Upper lobe of left lung (tissue), 6 donors: ENCODE results near the gene GIMD1. TPM values are rescaled to one million over a fixed set of nuclear protein-coding genes. Genes with fewer than 3 reads are reported as not detected.

Experiments used
- ATAC-seq, 2 donors: fragments of 200-7000 bp; cut with Tn5 transposase; one replicate each; pipeline ENCODE4 v1.9.1; 2022; ENCODE audit warnings: mild to moderate bottlenecking in 2 of 2, moderate library complexity in 2 of 2; ENCODE audit not compliant: low FRiP score in 2 of 2
- DNase-seq, 2 donors: peaks; one replicate each; pipeline ENCODE4 v3.0.0-alpha.2; 2019 to 2020
- H3K27ac ChIP-seq, 4 donors: fragments of 200-600 bp; sonication (generic); one replicate each; pipeline ENCODE4 v1.5.1; 2016 to 2019
- H3K27me3 ChIP-seq, 4 donors: fragments of 200-600 bp; sonication (generic); one replicate each; pipeline ENCODE4 v1.5.1; 2017 to 2019
- H3K36me3 ChIP-seq, 4 donors: fragments of 200-600 bp; sonication (generic); one replicate each; pipeline ENCODE4 v1.5.1; 2016 to 2019
- H3K4me1 ChIP-seq, 4 donors: fragments of 200-600 bp; sonication (generic); one replicate each; pipeline ENCODE4 v1.5.1; 2018 to 2019
- H3K4me3 ChIP-seq, 4 donors: fragments of 200-600 bp; sonication (generic); one replicate each; pipeline ENCODE4 v1.5.1; 2017 to 2019; ENCODE audit warnings: mild to moderate bottlenecking in 2 of 4, moderate library complexity in 1 of 4
- H3K9me3 ChIP-seq, 4 donors: fragments of 200-600 bp; sonication (generic); one replicate each; pipeline ENCODE4 v1.5.1; 2018 to 2019
- EP300 ChIP-seq, 4 donors: sonication (generic); formaldehyde crosslinking; IDR thresholded peaks; one replicate each; pipeline ENCODE4 v1.5.1; 2017; ENCODE audit warnings: antibody characterized with exemption in 4 of 4, control low read depth in 2 of 4
- POLR2A ChIP-seq, 4 donors: fragments of 450-650 bp; IDR thresholded peaks; one replicate each; pipeline ENCODE4 v1.5.1; 2016 to 2017; ENCODE audit warnings: antibody characterized with exemption in 4 of 4, mild to moderate bottlenecking in 2 of 4
- POLR2AphosphoS5 ChIP-seq, 2 donors: sonication (generic); formaldehyde crosslinking; IDR thresholded peaks; one replicate each; pipeline ENCODE4 v1.5.1; 2017; ENCODE audit warnings: antibody characterized with exemption in 2 of 2
- WGBS, 2 donors: methylation state at CpG; one replicate each; pipeline ENCODE4 v1.1.5; 2017 to 2018; 5-methylcytosine and 5-hydroxymethylcytosine counted together
- total RNA-seq, 6 donors: library from RNA; depleted of rRNA in 4 of 6; stranded (reverse); fragments of >200 nt in 4 of 6; gene quantifications; one replicate each; pipeline versions ENCODE4 v1.1.0 to v1.2.1, GENCODE V29; 2016 to 2021
- TF ChIP-seq, protein P1 (sequence below), 6 experiments: fragments of 450-650 bp in 4 of 6; fragments of 200-600 bp in 2 of 6; sonication (generic) in 2 of 6; IDR thresholded peaks; one replicate each; pipeline ENCODE4 v1.5.1; 2016 to 2019; ENCODE audit warnings: antibody characterized with exemption in 6 of 6
- donor health status: DM: no; HTN: no; CAD: no; lungs with moderate emphysema.
- donor health status: DM: no; HTN: yes; CAD: no; lungs with severe emphysema.

The GIMD1 gene
- total RNA-seq, 6 donors from 2014 or later, result not detected

DNA sequence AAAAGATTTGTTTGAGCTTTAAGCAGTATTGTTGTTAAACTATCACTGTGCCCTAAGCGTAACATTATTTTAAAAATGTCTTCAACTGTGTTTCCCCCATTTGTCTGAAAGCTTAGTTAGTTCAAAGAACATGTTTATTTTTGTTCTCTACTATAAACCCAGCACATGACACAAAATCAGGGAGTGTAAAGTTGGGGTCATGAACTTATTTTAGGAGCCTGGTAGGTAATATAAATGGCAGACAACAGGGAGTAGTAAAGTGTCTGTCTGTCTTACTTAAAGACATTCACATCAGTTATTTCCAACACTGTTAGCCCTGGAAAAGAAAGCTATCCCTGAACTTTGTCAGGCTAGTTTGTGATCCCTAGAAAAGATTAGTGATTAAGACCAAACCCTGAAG is 48.3 kb downstream of the GIMD1 start:
- TF ChIP-seq, protein P1, sequence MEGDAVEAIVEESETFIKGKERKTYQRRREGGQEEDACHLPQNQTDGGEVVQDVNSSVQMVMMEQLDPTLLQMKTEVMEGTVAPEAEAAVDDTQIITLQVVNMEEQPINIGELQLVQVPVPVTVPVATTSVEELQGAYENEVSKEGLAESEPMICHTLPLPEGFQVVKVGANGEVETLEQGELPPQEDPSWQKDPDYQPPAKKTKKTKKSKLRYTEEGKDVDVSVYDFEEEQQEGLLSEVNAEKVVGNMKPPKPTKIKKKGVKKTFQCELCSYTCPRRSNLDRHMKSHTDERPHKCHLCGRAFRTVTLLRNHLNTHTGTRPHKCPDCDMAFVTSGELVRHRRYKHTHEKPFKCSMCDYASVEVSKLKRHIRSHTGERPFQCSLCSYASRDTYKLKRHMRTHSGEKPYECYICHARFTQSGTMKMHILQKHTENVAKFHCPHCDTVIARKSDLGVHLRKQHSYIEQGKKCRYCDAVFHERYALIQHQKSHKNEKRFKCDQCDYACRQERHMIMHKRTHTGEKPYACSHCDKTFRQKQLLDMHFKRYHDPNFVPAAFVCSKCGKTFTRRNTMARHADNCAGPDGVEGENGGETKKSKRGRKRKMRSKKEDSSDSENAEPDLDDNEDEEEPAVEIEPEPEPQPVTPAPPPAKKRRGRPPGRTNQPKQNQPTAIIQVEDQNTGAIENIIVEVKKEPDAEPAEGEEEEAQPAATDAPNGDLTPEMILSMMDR (IDR thresholded peaks at IDR 0.05), result no peak
- TF ChIP-seq POLR2A (IDR thresholded peaks at IDR 0.05) (no peak), EP300 (IDR thresholded peaks at IDR 0.05) (no peak), POLR2AphosphoS5 (IDR thresholded peaks at IDR 0.05) (no peak)
- Histone ChIP-seq H3K9me3 (no peaks in the 10 kb centered on the region), H3K4me1 (peaks cover 17 to 23% (median 18%) of the 10 kb centered on the region in 4 donors), H3K27ac (no peak overlapping the region), H3K27me3 (no peaks in the 10 kb centered on the region), H3K4me3 (no peak overlapping the region), H3K36me3 (peaks cover 0 to 14% (median 7%) of the 10 kb centered on the region in 4 donors)
- WGBS, 2 donors, result 93 to 98% methylated on average over 1 of the region's 1 CpG
- no peak for ATAC-seq
- DNase-seq, result no peak

DNA sequence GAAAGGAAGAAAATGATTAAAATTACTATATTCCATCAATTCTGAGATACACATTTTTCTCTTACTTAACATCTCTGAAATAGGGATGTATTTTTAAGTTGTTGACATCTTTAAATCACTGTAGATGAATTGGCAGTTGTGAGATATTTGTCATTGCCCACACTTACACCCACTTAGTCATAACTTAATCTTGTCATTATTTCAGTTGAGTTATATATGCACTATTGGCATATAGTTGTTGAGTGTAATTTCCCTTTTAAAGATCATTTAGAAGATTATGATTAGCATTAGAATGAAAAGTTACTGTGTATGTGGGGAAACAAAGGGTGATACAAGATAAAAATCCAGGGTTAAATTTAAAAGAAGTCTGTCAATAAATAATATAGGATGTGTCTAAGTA is 50.1 kb downstream of the GIMD1 start:
- Histone ChIP-seq H3K4me3 (no peak overlapping the region), H3K27me3 (no peaks in the 10 kb centered on the region), H3K36me3 (peaks cover 0 to 12% (median 5%) of the 10 kb centered on the region in 4 donors), H3K9me3 (no peaks in the 10 kb centered on the region), H3K27ac (no peak overlapping the region), H3K4me1 (peaks cover 22 to 37% (median 26%) of the 10 kb centered on the region in 4 donors)
- DNase-seq (no peak), ATAC-seq (no peak)
- TF ChIP-seq POLR2A (IDR thresholded peaks at IDR 0.05), result no peak
- TF ChIP-seq POLR2AphosphoS5 (IDR thresholded peaks at IDR 0.05), result no peak
- no peak for TF ChIP-seq EP300 (IDR thresholded peaks at IDR 0.05)
- TF ChIP-seq, protein P1 (IDR thresholded peaks at IDR 0.05), result no peak

DNA sequence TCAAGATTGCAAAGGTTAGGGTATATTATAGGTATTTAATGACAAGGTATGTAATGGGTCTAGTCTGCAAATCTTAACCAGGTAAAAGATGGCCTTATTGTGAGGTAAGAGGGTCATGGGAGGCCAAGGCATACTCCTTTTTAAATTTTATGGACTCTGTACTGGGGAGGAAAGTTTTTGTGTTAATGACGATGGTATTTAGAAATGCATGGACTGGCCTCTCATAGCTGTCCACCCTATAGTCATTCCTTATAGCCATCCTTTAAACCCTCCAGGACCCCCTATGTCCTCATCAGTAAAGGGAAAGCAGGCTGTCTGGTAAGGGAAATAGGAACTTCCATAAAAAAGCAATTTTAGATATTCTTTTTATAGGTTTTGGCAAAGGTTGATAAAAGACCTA is 50.8 kb downstream of the GIMD1 start:
- H3K27me3 ChIP-seq, result no peaks in the 10 kb centered on the region
- H3K4me3 ChIP-seq, result peak overlapping the region in 1 of 4 donors; percentile 62
- TF ChIP-seq POLR2AphosphoS5 (IDR thresholded peaks at IDR 0.05) (no peak), EP300 (IDR thresholded peaks at IDR 0.05) (no peak), POLR2A (IDR thresholded peaks at IDR 0.05) (no peak)
- TF ChIP-seq, protein P1 (IDR thresholded peaks at IDR 0.05), result no peak
- peaks cover 0 to 12% (median 5%) of the 10 kb centered on the region in 4 donors for H3K36me3 ChIP-seq
- peaks cover 22 to 37% (median 26%) of the 10 kb centered on the region in 4 donors for H3K4me1 ChIP-seq
- ATAC-seq (no peak), DNase-seq (no peak)
- WGBS, 2 donors, result 91 to 100% methylated on average over 1 of the region's 1 CpG
- no peak overlapping the region for H3K27ac ChIP-seq
- H3K9me3 ChIP-seq, result no peaks in the 10 kb centered on the region

DNA sequence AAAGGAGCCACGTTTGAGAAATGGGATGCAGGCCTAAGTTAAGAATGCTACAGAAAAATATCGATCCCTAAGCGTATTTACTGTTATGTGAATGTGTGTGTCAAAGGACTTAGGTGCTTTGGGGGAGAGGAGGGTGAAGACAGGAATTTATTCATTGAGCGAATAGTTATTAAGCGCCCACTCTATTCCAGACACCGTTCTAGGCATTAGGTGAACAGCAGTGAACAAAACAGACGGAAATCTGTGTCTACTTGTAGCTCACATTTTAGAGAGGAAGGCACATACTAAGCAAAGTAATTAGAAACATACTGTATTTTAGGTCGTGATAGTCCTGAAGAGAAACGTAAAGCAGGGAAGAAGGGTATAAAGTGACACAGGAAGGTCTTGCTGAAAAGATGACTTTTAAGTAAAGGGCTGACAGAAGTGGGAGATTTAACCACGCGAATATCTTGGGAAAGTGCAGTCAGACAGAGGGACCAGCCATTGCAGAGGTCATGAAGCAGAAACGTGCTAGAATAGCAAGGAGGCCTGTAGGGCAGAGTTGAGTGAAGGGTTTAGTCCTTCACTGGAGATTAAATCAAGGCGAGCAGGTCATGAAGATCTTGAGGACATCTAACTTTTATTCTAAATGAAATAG is 51.7 kb downstream of the GIMD1 start:
- peak overlapping the region; percentile 62 to 78 (median 69) for H3K4me3 ChIP-seq
- H3K36me3 ChIP-seq, result peaks cover 0 to 12% (median 5%) of the 10 kb centered on the region in 4 donors
- no peaks in the 10 kb centered on the region for H3K27me3 ChIP-seq
- H3K9me3 ChIP-seq, result no peaks in the 10 kb centered on the region
- DNase-seq (no peak), ATAC-seq (no peak)
- peak overlapping the region; percentile 91 to 98 (median 96) for H3K27ac ChIP-seq
- 4% methylated on average over 13 of the region's 13 CpGs for WGBS, 2 donors
- no peak for TF ChIP-seq EP300 (IDR thresholded peaks at IDR 0.05)
- TF ChIP-seq, protein P1 (IDR thresholded peaks at IDR 0.05), result no peak
- no peak for TF ChIP-seq POLR2A (IDR thresholded peaks at IDR 0.05)
- no peak for TF ChIP-seq POLR2AphosphoS5 (IDR thresholded peaks at IDR 0.05)
- peaks cover 22 to 35% (median 25%) of the 10 kb centered on the region in 4 donors for H3K4me1 ChIP-seq
